NCI-H187 (cell line): ENCODE data around the gene TMEM43.
"Not testable (repeated sequence)": the region's sequence is repeated elsewhere in the genome, so short reads cannot be mapped to it uniquely, and the experiment has no call there.

Experiments
- DNase-seq, 2 experiments: peaks; one replicate each; lab custom pipeline; 2025; lab: John Stamatoyannopoulos, UW

TMEM43 gene, protein sequence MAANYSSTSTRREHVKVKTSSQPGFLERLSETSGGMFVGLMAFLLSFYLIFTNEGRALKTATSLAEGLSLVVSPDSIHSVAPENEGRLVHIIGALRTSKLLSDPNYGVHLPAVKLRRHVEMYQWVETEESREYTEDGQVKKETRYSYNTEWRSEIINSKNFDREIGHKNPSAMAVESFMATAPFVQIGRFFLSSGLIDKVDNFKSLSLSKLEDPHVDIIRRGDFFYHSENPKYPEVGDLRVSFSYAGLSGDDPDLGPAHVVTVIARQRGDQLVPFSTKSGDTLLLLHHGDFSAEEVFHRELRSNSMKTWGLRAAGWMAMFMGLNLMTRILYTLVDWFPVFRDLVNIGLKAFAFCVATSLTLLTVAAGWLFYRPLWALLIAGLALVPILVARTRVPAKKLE

DNA sequence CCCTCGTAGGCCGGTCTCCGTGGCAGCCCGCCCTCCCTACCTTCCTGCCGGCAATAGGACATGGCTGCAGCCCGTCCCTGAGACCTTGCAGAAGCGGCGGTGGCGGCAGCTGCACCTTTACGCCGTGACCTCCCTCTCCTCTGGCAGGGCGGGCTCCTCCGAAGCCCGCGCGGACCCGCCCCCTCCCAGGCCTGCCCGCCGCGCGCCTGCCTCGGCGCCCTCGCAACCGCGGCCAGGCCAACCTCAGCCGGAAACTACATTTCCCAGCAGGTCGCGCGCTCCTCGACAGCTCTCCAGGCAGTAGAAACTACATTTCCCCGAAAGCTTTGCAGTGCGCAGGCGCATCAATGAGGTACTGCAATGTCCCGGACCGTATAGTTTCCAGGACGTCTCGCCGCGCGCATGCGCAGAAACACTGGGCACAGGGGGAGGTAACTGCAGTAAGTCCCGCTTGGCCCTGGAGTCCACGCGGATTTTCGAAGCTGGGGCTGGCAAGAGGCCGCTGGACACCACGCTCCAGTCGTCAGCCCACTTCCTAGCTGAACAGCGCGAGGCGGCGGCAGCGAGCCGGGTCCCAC lies at the start of gene TMEM43, which contains the start of gene CHCHD4:
TSS of gene TMEM43 (plus strand) at position 438 of the 578 bp plus-strand sequence. CDS start 142 bp downstream, outside the sequence.
TSS of gene CHCHD4 (minus strand) at position 256 of the 578 bp plus-strand sequence. CDS start at position 62, 194 bp downstream.
- DNase-seq, result peak; percentile 75 to 82

DNA sequence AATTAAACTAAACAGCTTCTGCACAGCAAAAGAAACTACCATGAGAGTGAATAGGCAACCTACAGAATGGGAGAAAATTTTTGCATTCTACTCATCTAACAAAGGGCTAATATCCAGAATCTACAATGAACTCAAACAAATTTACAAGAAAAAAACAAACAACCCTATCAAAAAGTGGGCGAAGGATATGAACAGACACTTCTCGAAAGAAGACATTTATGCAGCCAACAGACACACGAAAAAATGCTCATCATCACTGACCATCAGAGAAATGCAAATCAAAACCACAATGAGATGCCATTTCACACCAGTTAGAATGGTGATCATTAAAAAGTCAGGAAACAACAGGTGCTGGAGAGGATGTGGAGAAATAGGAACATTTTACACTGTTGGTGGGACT lies 49.6 kb upstream of the TMEM43 start:
- not testable (repeated sequence) for DNase-seq

DNA sequence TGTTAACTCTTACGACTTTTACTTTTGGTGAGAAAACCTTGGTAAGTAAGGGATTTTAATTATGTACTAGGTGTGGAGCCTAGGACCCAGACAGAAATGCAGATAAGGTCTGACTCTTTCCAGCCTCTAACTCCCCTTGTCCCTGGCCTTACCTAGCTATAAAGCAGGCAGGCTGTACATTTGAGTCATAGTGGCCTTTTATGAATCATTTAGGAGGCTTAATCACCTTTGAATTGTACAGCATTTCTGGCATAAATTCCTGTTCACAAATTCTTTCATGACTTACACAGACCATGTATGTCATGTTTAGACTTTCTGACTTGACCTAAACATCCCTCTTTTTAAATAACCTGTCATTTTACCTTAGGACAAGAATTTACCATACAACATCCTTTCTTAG lies 47.5 kb upstream of the TMEM43 start:
- DNase-seq, result no peak

DNA sequence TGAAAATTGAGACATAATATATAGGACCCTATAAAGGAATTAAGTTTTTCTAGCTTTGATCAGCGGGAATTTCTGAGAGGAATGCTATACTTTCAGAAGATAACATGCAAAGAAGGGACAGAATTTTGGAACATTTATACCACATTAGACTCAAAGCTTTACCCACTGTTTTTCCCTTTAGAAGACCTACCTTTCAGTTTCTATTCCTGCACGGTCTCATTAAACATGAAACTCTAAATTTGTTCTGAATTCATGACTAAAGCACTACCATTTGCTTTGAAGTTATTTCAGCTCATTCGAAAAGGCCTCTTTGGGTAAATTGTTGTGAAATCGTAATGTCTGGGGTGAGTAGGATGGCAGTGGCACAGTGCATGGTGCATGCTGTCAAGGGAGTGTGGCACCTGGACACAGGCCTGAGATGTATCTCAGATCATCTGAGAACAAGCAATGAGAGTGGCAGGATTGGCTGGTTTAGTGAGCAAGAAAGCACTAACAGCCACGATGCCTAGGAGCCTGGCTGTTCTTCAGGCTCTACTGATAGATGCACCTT lies 42.7 kb upstream of the TMEM43 start:
- DNase-seq, result no peak

DNA sequence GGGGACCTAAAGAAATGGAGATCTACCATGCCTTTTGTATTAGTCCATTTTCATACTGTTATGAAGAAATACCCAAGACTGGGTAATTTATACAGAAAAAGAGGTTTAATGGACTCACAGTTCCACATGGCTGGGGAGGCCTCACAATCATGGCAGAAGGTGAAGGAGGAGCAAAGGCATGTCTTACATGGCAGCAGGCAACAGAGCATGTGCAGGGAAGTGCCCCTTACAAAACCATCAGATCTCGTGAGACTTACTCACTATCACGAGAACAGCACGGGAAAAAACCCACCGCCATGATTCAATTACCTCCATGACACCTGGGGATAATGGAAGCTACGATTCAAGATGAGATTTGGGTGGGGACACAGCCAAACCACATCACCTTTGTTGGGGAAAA lies 37.4 kb upstream of the TMEM43 start:
- DNase-seq, result not testable (repeated sequence)

DNA sequence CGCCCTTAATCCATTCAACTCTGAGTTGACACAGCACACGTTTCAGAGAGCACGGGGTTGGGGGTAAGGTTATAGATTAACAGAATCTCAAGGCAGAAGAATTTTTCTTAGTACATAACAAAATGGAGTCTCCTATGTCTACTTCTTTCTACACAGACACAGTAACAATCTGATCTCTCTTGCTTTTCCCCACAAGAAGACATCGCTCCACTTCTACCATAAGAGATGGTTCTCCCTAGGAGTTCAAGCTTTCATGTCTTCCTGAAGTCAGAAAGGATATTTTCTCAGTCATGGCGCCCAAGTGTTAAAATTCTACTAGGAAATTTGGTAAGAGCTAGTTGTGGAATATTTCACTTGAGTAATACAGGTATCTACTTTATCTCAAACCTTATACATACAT lies 32.9 kb upstream of the TMEM43 start:
- not testable (repeated sequence) for DNase-seq

DNA sequence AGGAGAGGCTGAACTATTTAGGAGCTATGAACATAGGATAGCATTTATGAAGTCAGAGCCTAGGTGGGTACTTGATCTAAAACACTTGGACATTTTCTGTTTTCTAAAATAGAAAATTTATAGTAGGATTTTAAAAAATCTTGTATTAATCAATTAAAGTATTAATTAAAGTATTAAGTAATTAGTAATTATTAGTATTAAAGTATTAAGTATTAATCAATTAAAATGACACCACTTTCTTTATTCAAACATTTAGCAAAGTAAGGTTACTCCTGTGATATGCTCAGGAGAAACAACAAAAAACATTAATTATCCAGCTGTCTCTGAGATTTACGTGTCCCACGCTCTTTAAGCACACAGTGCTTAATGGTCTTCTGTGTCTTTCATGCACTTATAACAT lies 32.4 kb upstream of the TMEM43 start:
- DNase-seq, result no peak

DNA sequence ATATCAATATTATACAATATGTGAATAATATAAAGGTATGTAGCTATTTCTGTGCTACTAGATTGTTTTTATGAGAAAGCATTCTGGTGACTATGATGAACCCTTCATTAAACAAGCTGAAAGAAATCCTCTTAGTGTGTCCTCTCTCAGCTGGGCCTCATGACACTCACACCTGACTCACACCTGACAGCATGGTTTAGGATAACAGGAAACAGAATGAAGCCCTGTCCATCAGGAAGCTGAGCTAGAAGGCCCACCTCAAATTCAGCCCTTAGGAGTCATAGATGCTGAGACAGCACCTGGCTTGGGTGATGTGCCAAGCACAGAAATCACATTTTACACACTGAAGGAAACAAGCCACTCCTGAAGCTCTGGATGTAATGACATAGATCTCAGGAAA lies 31.0 kb upstream of the TMEM43 start:
- DNase-seq, result no peak

DNA sequence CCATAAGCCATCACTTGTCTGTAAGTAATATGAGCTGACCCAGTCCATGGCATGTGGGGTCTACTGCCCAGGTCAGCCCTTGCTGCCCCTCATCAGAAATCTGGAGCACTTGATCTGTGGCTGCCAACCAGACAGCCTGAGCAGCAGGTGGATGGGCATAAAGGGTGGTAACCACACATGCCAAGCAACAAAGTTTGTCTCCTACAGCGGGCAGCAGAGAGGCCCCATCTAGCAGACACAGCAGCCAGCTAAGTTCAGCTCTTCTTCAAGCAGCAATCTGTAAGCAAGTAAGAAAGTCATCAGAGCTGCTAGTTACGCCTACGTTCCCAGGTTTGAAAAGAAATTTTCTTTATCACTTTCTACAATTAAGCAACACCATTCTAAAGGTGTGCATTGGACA lies 28.1 kb upstream of the TMEM43 start:
- no peak for DNase-seq

DNA sequence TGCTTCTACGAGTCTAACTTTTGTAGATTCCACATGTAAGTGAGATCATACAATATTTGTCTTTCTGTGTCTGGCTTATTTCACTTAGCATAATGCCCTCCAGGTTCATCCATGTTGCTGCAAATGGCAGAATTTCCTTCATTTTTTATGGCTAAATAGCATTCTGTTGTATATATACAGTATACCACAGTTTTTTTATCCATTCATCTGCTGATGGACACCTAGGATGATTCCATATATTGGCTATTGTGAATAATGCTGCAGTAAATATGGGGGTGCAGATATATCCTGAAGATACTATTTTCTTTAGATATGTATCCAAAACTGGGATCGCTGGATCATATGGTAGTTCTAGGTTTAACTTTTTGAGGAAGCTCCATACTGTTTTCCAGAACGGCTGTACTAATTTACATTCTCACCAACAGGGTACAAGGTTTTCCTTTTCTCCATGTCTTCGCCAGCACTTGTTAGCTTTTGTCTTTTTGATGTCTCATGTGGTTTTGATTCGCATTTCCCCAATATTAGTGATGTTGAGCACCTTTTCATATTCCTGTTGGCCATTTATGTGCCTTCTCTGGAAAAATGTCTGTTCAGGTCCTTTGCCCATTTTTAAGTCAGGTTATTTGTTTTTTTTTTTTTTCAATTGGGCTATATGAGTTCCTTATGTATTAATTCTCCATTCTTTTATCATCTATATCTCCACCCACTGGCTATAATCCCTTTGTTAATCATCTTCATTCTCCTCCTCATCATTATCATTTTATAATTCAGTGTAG lies 27.0 kb upstream of the TMEM43 start:
- no peak for DNase-seq

DNA sequence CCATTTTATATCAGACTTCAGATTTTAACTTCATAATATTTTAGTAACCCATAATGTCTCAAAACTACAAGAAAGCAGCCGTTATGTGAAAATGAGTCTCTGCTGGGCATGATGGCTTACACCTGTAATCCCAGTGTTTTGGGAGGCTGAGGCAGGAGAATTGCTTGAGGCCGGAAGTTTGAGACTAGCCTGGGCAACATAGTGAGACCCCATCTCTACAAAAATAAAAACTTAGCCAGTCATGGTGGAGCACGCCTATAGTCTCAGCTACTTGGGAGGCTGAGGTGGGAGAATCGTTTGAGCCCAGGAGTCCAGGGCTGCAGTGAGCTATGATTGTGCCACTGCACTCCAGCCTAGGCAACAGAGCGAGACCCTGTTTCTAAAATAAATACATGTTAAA lies 15.0 kb upstream of the TMEM43 start:
- DNase-seq, result not testable (repeated sequence)

DNA sequence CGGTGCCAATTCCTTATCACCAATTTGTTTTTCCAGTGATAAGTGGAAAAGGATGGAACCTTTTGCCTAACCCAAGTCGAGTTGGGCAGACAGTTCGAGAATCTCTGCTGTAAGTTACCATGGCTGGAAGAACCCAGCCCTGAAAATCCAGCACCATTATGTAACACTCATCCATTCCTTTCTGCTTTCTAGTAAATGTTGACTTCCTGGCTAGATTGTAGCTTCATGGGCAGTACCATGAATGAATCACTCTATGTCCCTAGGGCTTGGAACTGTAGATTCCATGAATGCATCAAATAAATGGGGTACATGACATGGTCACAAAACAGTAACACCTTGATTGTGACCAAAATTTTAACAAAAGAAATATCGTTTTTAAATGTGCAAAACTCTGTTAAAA lies 14.2 kb upstream of the TMEM43 start:
- DNase-seq, result no peak

DNA sequence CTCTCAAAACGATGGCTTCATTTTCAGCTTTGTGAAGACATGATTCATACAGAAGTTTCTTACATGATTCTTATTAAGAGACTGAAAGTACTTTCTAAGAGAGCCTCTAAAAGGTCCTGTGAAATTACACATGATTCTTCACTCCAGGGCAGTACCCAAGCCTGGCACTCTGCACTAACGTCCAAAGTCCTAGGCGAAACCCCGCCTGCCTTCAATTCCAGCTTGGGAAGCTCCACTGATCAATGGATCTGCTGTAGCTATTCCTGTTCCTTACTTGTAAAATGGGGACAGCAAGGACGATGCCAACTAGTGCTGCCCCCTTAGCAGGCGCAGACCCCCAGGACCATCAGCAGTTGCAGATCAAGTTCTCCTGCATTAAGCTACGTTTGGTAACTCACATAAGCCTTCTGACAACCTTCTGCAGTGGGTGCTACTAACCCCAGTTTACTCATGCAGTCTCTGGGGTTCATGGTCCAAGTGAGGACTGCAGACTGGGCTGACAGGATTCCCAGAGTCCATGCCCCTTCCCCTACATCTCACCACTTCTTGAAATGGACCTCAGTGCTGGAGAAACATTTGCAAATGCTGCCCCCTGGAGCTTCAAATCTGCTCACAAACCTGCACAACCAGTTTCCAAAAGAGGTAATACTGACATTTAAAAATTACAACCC lies 10.8 kb upstream of the TMEM43 start:
- DNase-seq, result no peak

DNA sequence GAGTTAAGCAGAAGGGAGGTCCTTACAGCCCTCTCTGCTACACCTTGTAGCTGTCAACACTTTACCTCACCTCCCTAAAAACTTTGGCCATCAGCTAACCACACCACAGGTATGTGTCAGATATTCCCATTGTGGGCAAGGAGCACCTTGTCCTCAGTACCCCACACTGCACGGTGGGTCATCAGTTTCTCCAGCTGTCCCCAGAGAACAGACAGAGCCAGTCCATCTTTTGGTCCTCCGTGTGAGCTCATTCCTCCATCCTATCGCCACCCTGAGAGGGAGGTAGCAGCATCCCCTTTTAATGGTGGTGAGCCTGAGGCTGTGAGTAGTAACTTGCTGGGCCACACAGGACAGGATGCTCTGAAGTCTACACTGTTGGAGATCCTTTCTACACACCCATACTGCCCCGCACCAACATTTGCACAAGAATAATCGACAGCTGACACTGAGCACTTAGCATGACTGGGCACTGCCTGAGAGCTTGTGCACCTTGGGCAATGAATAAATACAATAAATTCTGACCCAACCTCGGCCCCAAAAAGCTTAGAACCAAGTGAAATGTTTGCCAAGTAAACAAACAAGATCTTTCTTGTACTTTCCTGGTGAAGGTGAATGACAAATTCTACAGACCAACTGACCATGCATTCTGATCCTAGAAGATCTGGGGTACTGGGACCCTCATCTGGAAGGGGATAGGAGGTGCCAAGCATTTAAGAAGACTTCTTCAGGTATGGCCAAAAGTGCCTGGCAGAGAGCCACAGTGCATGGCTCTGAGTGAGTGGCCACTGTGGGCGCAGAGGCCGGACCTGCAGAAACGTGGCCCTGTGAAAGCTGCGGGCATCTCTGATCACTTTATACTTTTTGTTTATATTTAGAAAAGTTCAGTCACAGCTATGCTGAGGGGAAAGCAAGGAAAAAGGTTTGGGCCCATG lies 7.1 kb upstream of the TMEM43 start:
- no peak for DNase-seq

DNA sequence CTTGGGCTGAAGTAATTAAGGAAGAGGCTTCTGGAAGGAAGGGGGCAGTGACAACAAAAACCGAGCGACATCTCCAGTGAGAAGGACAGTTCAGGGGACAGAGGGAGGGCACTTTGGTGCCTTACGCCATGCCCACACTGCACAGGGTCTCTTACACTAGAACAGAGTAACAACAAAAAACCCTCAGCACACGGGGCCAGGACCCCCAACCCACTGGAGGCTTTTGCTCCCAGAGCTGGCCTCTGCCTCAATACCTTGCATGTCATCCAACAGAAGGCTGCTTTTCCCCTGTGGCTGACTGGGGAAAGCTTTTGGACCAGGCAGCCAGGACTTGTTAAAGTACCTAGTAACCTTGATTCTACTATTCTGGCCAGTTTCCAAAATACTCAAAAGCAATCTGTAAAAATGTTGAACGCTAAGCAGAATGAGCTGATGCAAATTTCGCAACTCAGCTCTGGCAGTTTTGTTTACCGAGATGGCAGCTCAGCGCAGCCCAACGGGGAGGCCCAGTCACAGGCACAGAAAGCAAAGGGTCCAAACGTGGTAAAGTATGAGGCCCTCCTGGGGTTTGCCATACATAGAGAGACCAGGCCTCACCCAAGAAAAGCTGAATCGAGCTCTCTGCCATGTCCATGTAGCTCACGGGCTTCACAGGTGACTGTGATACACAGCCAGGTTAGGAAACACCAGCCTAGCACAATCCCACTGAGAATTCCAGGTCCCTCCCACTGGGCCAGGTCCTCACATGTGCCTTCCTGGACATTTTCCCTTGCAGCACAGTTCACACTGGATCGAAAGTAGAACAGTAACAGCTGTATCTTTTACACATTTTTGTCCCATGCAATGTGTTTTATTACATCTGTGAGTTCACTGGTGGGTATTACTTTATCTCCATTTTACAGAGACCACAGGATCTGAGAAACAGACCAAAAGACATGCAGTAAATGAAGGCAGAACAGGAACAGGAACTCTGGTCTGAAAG lies 6.2 kb upstream of the TMEM43 start:
- DNase-seq, result no peak

DNA sequence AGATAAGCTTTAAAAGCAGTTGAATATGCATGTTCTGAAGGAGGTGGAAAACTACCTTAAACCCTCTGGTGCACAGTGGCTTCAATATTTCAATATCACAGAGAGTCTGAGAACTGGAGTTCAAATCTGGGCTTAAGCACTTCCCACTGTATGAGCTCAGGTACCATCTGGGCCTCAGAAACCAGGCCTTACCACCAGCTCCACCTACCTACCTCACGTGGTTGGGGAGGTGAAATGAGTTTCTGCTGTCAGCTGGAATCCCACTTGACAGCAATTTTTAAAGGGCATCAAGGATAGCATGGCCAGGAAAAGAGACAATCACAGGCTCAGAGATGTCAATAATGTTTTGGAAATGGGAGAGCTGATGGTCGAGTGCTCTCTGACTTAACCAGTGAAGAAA lies 5.2 kb upstream of the TMEM43 start:
- DNase-seq, result no peak

DNA sequence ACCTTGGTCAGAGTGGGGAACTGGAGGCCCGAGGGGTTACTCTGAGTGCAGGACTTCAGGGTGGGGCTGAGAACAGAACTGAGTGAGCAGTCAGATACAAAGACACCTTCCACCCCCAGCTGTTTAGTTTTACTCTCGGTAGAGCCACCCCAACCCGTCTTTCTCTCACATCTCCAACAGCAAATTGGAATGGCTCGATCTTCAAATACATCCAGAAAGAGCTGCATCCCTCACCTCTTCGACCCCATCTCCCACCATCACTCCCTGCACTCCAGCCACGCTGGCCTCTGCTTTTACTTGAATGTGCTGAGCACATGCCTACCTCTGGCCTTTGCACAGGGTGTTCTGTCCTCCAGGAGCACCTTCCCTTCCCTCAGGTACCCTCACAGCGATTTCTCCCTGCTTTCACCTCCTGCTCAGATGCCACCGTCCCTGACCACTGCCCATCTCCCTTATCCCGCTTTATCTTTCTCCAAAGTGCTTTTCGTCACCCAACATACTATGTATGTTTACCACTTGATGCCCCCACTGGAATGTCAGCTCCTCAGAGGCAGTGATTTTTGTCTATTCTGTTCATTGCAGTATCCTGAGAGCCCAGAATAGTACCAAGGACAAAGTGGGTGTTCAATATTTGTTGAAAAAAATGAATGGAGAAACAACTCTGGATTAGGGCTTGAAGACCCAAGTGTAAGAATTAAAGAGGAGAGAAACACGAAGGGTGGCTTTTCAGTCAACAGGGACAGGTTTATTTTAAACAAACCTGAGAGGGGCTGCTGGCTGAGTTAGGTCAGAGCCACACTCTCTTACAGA lies 4.5 kb upstream of the TMEM43 start:
- no peak for DNase-seq

DNA sequence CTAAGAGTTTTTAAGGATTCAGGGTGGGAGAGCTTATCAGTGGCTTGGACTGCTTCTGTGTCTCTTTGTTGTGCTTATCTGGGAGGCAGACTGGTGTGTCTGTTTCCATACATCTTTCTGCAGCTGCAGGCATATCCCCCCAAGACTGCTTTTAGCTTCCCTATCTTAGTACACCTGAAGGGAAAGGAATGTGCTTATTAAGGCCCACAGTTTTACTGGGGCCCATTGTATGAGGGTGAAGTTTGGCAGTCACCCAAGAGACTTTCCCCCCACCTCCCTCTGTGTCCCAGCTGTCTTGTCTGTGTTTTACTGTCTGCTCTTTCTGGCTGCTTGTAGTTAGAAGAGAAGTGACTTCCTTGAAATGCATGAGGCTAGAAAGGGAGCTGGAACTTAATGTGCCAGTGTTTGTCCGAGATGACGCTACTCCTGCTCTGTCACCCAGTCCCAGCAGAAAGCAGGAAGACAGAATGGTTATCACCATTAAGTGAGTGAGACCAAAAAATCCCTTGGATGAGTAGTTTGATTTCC lies 3.9 kb upstream of the TMEM43 start:
- not testable (repeated sequence) for DNase-seq
